SK-N-SH treated with all-trans-retinoic acid at 6 μM for 48 hours (cell line): Measurements from ENCODE around the gene ZBTB49.

ENCODE experiments used
- ATAC-seq: fragments of 200-7000 bp; cut with Tn5 transposase; 3 replicates; pipeline ENCODE4 v1.9.1; 2020; ENCODE audit warnings: mild to moderate bottlenecking, moderate library complexity
- ARNTL ChIP-seq: fragments of 450-650 bp; formaldehyde crosslinking; IDR thresholded peaks from 2 replicates; pipeline ENCODE4 v1.5.0; 2020; ENCODE audit warnings: low read depth, mild to moderate bottlenecking, moderate library complexity, borderline replicate concordance
- BACH2 ChIP-seq: fragments of 250-450 bp; sonication (Bioruptor Pico); IDR thresholded peaks from 2 replicates; pipeline ENCODE4 v1.9.0; 2021; ENCODE audit warnings: mild to moderate bottlenecking, borderline replicate concordance
- CREB5 ChIP-seq: fragments of 250-450 bp; sonication (Bioruptor Pico); IDR thresholded peaks from 2 replicates; pipeline ENCODE4 v1.5.1; 2020; ENCODE audit warnings: low read depth, mild to moderate bottlenecking, moderate library complexity
- CSDC2 ChIP-seq: fragments of 250-450 bp; sonication (Bioruptor Pico); IDR thresholded peaks from 2 replicates; pipeline ENCODE4 v1.5.0; 2020; ENCODE audit warnings: mild to moderate bottlenecking, moderate library complexity
- CSRNP3 ChIP-seq: fragments of 250-450 bp; sonication (Bioruptor Pico); IDR thresholded peaks from 2 replicates; pipeline ENCODE4 v1.5.1; 2021; ENCODE audit warnings: mild to moderate bottlenecking, moderate library complexity
- ESRRG ChIP-seq: fragments of 250-450 bp; sonication (Bioruptor Pico); IDR thresholded peaks from 2 replicates; pipeline ENCODE4 v1.6.1; 2021; ENCODE audit warnings: mild to moderate bottlenecking
- GLIS3 ChIP-seq: fragments of 250-450 bp; sonication (Bioruptor Pico); IDR thresholded peaks from 2 replicates; pipeline ENCODE4 v1.5.0; 2020; ENCODE audit warnings: mild to moderate bottlenecking, moderate library complexity
- ISL1 ChIP-seq: fragments of 250-450 bp; sonication (Bioruptor Pico); IDR thresholded peaks from 2 replicates; pipeline ENCODE4 v2.1.2; 2022; ENCODE audit warnings: mild to moderate bottlenecking, moderate library complexity
- OSR1 ChIP-seq: fragments of 250-450 bp; sonication (Bioruptor Pico); IDR thresholded peaks from 2 replicates; pipeline ENCODE4 v1.8.0; 2022; ENCODE audit warnings: moderate library complexity, mild to moderate bottlenecking, inconsistent platforms
- PATZ1 ChIP-seq: fragments of 250-450 bp; sonication (Bioruptor Pico); IDR thresholded peaks from 2 replicates; pipeline ENCODE4 v1.8.0; 2020; ENCODE audit warnings: mild to moderate bottlenecking, moderate library complexity, borderline replicate concordance
- POU6F1 ChIP-seq: fragments of 250-450 bp; sonication (Bioruptor Pico); IDR thresholded peaks from 2 replicates; pipeline ENCODE4 v1.8.0; 2021; ENCODE audit warnings: low read depth, mild to moderate bottlenecking, moderate library complexity, borderline replicate concordance
- PPARA ChIP-seq: fragments of 250-450 bp; sonication (Bioruptor Pico); IDR thresholded peaks from 2 replicates; pipeline ENCODE4 v1.5.0; 2020; ENCODE audit warnings: mild to moderate bottlenecking, borderline replicate concordance
- RARB ChIP-seq: fragments of 250-450 bp; sonication (Bioruptor Pico); IDR thresholded peaks from 2 replicates; pipeline ENCODE4 v1.8.0; 2021; ENCODE audit warnings: mild to moderate bottlenecking, moderate library complexity
- SNAI2 ChIP-seq: fragments of 250-450 bp; sonication (Bioruptor Pico); IDR thresholded peaks from 2 replicates; pipeline ENCODE4 v1.5.0; 2020; ENCODE audit warnings: mild to moderate bottlenecking, moderate library complexity
- TCF4 ChIP-seq: fragments of 250-450 bp; sonication (Bioruptor Pico); IDR thresholded peaks from 2 replicates; pipeline ENCODE4 v1.8.0; 2021; ENCODE audit warnings: mild to moderate bottlenecking, moderate library complexity, borderline replicate concordance
- TSHZ2 ChIP-seq: fragments of 250-450 bp; sonication (Bioruptor Pico); IDR thresholded peaks from 2 replicates; pipeline ENCODE4 v1.5.0; 2020; ENCODE audit warnings: mild to moderate bottlenecking, moderate library complexity
- ZC3H10 ChIP-seq: fragments of 250-450 bp; sonication (Bioruptor Pico); IDR thresholded peaks from 2 replicates; pipeline ENCODE4 v1.5.1; 2021; ENCODE audit warnings: mild to moderate bottlenecking, moderate library complexity
- ZFP3 ChIP-seq: fragments of 250-450 bp; sonication (Bioruptor Pico); IDR thresholded peaks from 2 replicates; pipeline ENCODE4 v1.5.0; 2020; ENCODE audit warnings: mild to moderate bottlenecking, moderate library complexity
- ZFP30 ChIP-seq: fragments of 450-650 bp; formaldehyde crosslinking; IDR thresholded peaks from 2 replicates; pipeline ENCODE4 v1.5.0; 2022; ENCODE audit warnings: mild to moderate bottlenecking, moderate library complexity
- ZNF565 ChIP-seq: fragments of 450-650 bp; formaldehyde crosslinking; conservative IDR thresholded peaks from 2 replicates; pipeline ENCODE4 v1.5.0; 2020; ENCODE audit warnings: low read depth, mild to moderate bottlenecking, moderate library complexity
- ZNF70 ChIP-seq: fragments of 450-650 bp; formaldehyde crosslinking; IDR thresholded peaks from 2 replicates; pipeline ENCODE4 v1.5.0; 2020; ENCODE audit warnings: mild to moderate bottlenecking, moderate library complexity
- ZNF8 ChIP-seq: fragments of 450-650 bp; formaldehyde crosslinking; IDR thresholded peaks from 2 replicates; pipeline ENCODE4 v1.5.0; 2020; ENCODE audit warnings: mild to moderate bottlenecking, moderate library complexity

The ZBTB49 gene

GRCh38 chr4:4315461-4316149, 25.6 kb downstream of the ZBTB49 start:
- no peak for ATAC-seq
- TF ChIP-seq ZNF8 (no peak), CSDC2 (CRISPR knock-in tag) (no peak), ISL1 (CRISPR knock-in tag) (no peak), ZFP30 (no peak), GLIS3 (CRISPR knock-in tag) (no peak), PPARA (CRISPR knock-in tag) (no peak), BACH2 (CRISPR knock-in tag) (no peak), ZFP3 (CRISPR knock-in tag) (no peak), PATZ1 (CRISPR knock-in tag) (no peak), OSR1 (CRISPR knock-in tag) (no peak)

GRCh38 chr4:4316150-4316495, 26.1 kb downstream of the ZBTB49 start:
- no peak for ATAC-seq
- TF ChIP-seq ZNF70 (CRISPR knock-in tag), result no peak
- no peak for TF ChIP-seq ARNTL (CRISPR knock-in tag)
- TF ChIP-seq PATZ1 (CRISPR knock-in tag), result no peak
- no peak for TF ChIP-seq CREB5 (CRISPR knock-in tag)
- no peak for TF ChIP-seq CSRNP3 (CRISPR knock-in tag)
- TF ChIP-seq RARB, result no peak
- TF ChIP-seq POU6F1 (CRISPR knock-in tag), result no peak
- no peak for TF ChIP-seq TCF4 (CRISPR knock-in tag)
- no peak for TF ChIP-seq ZNF565 (CRISPR knock-in tag)
- TF ChIP-seq ZFP30, result no peak
- no peak for TF ChIP-seq ZC3H10 (CRISPR knock-in tag)
- TF ChIP-seq OSR1 (CRISPR knock-in tag), result no peak
- no peak for TF ChIP-seq ZNF8
- no peak for TF ChIP-seq ZFP3 (CRISPR knock-in tag)
- no peak for TF ChIP-seq PPARA (CRISPR knock-in tag)
- TF ChIP-seq BACH2 (CRISPR knock-in tag), result no peak
- no peak for TF ChIP-seq SNAI2 (CRISPR knock-in tag)
- TF ChIP-seq TSHZ2 (CRISPR knock-in tag), result no peak
- TF ChIP-seq GLIS3 (CRISPR knock-in tag), result no peak
- TF ChIP-seq ESRRG (CRISPR knock-in tag), result no peak
